NB4 (cell line): ENCODE measurements around the gene EEA1.

Experiments
- CTCF ChIP-seq: IDR thresholded peaks from one replicate; pipeline ENCODE4 v1.5.1; 2012; ENCODE audit warnings: low read depth, low read length
- POLR2A ChIP-seq: IDR thresholded peaks from 2 replicates; pipeline ENCODE4 v1.6.1; 2011; ENCODE audit warnings: mild to moderate bottlenecking; ENCODE audit not compliant: insufficient read length; ENCODE audit errors: extremely low read depth

- TF ChIP-seq CTCF (no peak), POLR2A (no peak)
These were observed 45.7 kb upstream of the EEA1 start for GRCh38 chr12:92974759-92975158.
